ENCODE measurements around the gene RBM19.

DNA sequence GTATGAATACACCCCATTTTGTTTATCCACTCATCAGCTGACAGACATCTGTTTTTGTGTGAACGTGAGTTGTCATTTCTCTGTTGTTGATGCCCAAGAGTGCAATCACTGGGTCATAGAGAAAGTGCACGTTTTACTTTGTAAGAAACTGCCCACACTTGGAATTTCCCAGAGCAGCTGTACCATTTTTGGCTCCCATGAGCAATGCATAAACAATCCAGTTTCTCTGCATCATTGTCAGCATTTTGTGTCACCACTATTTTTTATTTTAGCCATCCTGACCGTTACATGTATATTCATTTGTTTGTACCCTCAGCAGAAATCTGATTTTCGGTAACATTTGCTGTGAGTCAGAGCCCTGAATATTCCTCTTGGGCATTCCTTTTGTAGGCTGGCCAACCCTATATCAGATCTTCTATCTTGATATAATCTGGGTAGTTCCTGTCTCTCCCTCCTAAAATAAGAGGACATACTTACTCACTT is 62.7 kb downstream of the RBM19 start:
- TF ChIP-seq SUZ12 (IDR thresholded peaks at IDR 0.05; ENCODE audit: extremely low read depth, insufficient read depth, insufficient read length) (no peak), YY1 (IDR thresholded peaks at IDR 0.05; ENCODE audit: insufficient read depth, insufficient read length) (no peak), ZNF274 (IDR thresholded peaks at IDR 0.05; ENCODE audit: low read depth, low read length) (no peak)

All from NT2/D1 (cell line).